H9 (cell line): ENCODE measurements around the gene AKIP1. TPM values are rescaled to one million over a fixed set of nuclear protein-coding genes. Genes with fewer than 3 reads are reported as not detected.

ENCODE experiments used
- DNase-seq: peaks from one replicate; pipeline ENCODE4 v3.0.0-alpha.2; 2017
- H2AFZ ChIP-seq: one replicate; pipeline ENCODE4 v1.6.1; 2013; ENCODE audit warnings: mild to moderate bottlenecking, low read length, control low read depth, moderate library complexity
- H2AK5ac ChIP-seq: 2 replicates; pipeline ENCODE4 v1.6.1; 2013; ENCODE audit warnings: low read length, control low read depth, mixed read lengths; ENCODE audit not compliant: insufficient read length
- H2BK120ac ChIP-seq: one replicate; pipeline ENCODE4 v1.6.1; 2013; ENCODE audit warnings: low read depth, mild to moderate bottlenecking, low read length, control low read depth, inconsistent platforms; ENCODE audit not compliant: poor library complexity, severe bottlenecking
- H2BK12ac ChIP-seq: 2 replicates; pipeline ENCODE4 v1.6.1; 2013; ENCODE audit warnings: low read length, control low read depth, mixed read lengths, low read depth; ENCODE audit not compliant: insufficient read length
- H2BK15ac ChIP-seq: 2 replicates; pipeline ENCODE4 v1.6.1; 2013; ENCODE audit warnings: low read depth, low read length, control low read depth
- H2BK20ac ChIP-seq: one replicate; pipeline ENCODE4 v1.6.1; 2013; ENCODE audit warnings: low read depth, mild to moderate bottlenecking, low read length, control low read depth, inconsistent platforms; ENCODE audit not compliant: poor library complexity, severe bottlenecking
- H2BK5ac ChIP-seq: 2 replicates; pipeline ENCODE4 v1.6.1; 2013; ENCODE audit warnings: low read length, control low read depth, mixed read lengths; ENCODE audit not compliant: insufficient read length
- H3K14ac ChIP-seq: 2 replicates; pipeline ENCODE4 v1.6.1; 2013; ENCODE audit warnings: low read length, control low read depth; ENCODE audit not compliant: insufficient read depth
- H3K18ac ChIP-seq: 2 replicates; pipeline ENCODE4 v1.6.1; 2013; ENCODE audit warnings: low read depth, mild to moderate bottlenecking, mixed read lengths, low read length, control low read depth; ENCODE audit not compliant: insufficient read length
- H3K23ac ChIP-seq: 2 replicates; pipeline ENCODE4 v1.6.1; 2013; ENCODE audit warnings: low read length, control low read depth, mixed read lengths, low read depth; ENCODE audit not compliant: insufficient read length
- H3K23me2 ChIP-seq: 2 replicates; pipeline ENCODE4 v1.6.1; 2013; ENCODE audit warnings: low read depth, mild to moderate bottlenecking, mixed read lengths, low read length, control low read depth; ENCODE audit not compliant: insufficient read length, poor library complexity, severe bottlenecking
- H3K27ac ChIP-seq: 2 replicates; pipeline ENCODE4 v1.5.1; 2013; ENCODE audit warnings: low read length, control low read depth, mixed read lengths, low read depth; ENCODE audit not compliant: insufficient read length
- H3K27me3 ChIP-seq: 2 replicates; pipeline ENCODE4 v1.6.1; 2013; ENCODE audit warnings: low read length, control low read depth, inconsistent platforms; ENCODE audit not compliant: insufficient read depth
- H3K4ac ChIP-seq: 2 replicates; pipeline ENCODE4 v1.6.1; 2013; ENCODE audit warnings: low read depth, mild to moderate bottlenecking, control low read depth, inconsistent platforms, low read length, moderate library complexity
- H3K4me1 ChIP-seq: 2 replicates; pipeline ENCODE4 v1.6.1; 2013; ENCODE audit warnings: low read length, control low read depth, inconsistent platforms; ENCODE audit not compliant: insufficient read depth
- H3K4me2 ChIP-seq: 2 replicates; pipeline ENCODE4 v1.6.1; 2013; ENCODE audit warnings: low read length, control low read depth, mixed read lengths; ENCODE audit not compliant: insufficient read length, insufficient read depth
- H3K56ac ChIP-seq: 2 replicates; pipeline ENCODE4 v1.6.1; 2013; ENCODE audit warnings: low read depth, mild to moderate bottlenecking, mixed read lengths, low read length, control low read depth; ENCODE audit not compliant: insufficient read length
- H3K79me1 ChIP-seq: 2 replicates; pipeline ENCODE4 v1.6.1; 2013; ENCODE audit warnings: low read depth, mild to moderate bottlenecking, moderate library complexity, low read length, control low read depth, inconsistent platforms; ENCODE audit not compliant: insufficient read depth, poor library complexity, severe bottlenecking
- H3K79me2 ChIP-seq: 2 replicates; pipeline ENCODE4 v1.6.1; 2013; ENCODE audit warnings: low read length, control low read depth, inconsistent platforms; ENCODE audit not compliant: insufficient read depth
- H3K9ac ChIP-seq: 2 replicates; pipeline ENCODE4 v1.6.1; 2013; ENCODE audit warnings: low read length, control low read depth, mixed read lengths; ENCODE audit not compliant: insufficient read length; ENCODE audit errors: extremely low read depth
- H3K9me3 ChIP-seq: one replicate; pipeline ENCODE4 v1.6.1; 2013; ENCODE audit warnings: low read depth, low read length, inconsistent platforms; ENCODE audit not compliant: control insufficient read depth
- H3T11ph ChIP-seq: one replicate; pipeline ENCODE4 v1.6.1; 2013; ENCODE audit warnings: mild to moderate bottlenecking, low read length, control low read depth, inconsistent platforms
- H4K20me1 ChIP-seq: one replicate; pipeline ENCODE4 v1.6.1; 2013; ENCODE audit not compliant: control insufficient read depth, insufficient read length, insufficient read depth
- H4K5ac ChIP-seq: 2 replicates; pipeline ENCODE4 v1.6.1; 2013; ENCODE audit warnings: low read depth, mild to moderate bottlenecking, mixed read lengths, low read length, control low read depth; ENCODE audit not compliant: insufficient read length
- H4K8ac ChIP-seq: replicated peaks from 2 replicates; pipeline ENCODE4 v1.6.1; 2013; ENCODE audit warnings: low read length, control low read depth, mixed read lengths, low read depth; ENCODE audit not compliant: insufficient read length
- H4K91ac ChIP-seq: 2 replicates; pipeline ENCODE4 v1.6.1; 2013; ENCODE audit warnings: low read depth, mild to moderate bottlenecking, moderate library complexity, mixed read lengths, low read length, control low read depth; ENCODE audit not compliant: insufficient read length
- H3K27ac Mint-ChIP-seq, 3 experiments: 2 replicates in 2 of 3; 3 replicates in 1 of 3; pipeline ENCODE4 v1.8.0; 2020 to 2021; ENCODE audit warnings: mixed read lengths in 3 of 3, mild to moderate bottlenecking in 1 of 3, moderate library complexity in 1 of 3
- H3K27me3 Mint-ChIP-seq: 2 replicates; pipeline ENCODE4 v1.8.0; 2021; ENCODE audit warnings: low read depth, mild to moderate bottlenecking, moderate library complexity, mixed read lengths
- H3K36me3 Mint-ChIP-seq, 3 experiments: 2 replicates in 2 of 3; 3 replicates in 1 of 3; pipeline ENCODE4 v1.8.0; 2020 to 2021; ENCODE audit warnings: low read depth in 3 of 3, mixed read lengths in 3 of 3; ENCODE audit not compliant: insufficient read depth in 1 of 3
- H3K4me1 Mint-ChIP-seq, 2 experiments: 2 replicates each; pipeline ENCODE4 v1.8.0; 2020; ENCODE audit warnings: mixed read lengths in 2 of 2
- H3K4me3 Mint-ChIP-seq, 2 experiments: 2 replicates in 1 of 2; 3 replicates in 1 of 2; pipeline ENCODE4 v1.8.0; 2020 to 2021; ENCODE audit warnings: mild to moderate bottlenecking in 2 of 2, mixed read lengths in 2 of 2, moderate library complexity in 1 of 2
- H3K9me3 Mint-ChIP-seq, 2 experiments: 2 replicates in 1 of 2; 3 replicates in 1 of 2; pipeline ENCODE4 v1.8.0; 2020; ENCODE audit warnings: mild to moderate bottlenecking in 2 of 2, mixed read lengths in 2 of 2, moderate library complexity in 1 of 2
- WGBS: extraction: QIAGEN DNeasy Blood & Tissue Kit; methylation state at CpG from one replicate; pipeline ENCODE4 v1.1.7; 2013; ENCODE audit warnings: missing lambda C conversion rate, low lambda C conversion rate, mixed read lengths; ENCODE audit not compliant: insufficient read length; ENCODE audit errors: extremely low coverage; 5-methylcytosine and 5-hydroxymethylcytosine counted together
- total RNA-seq: library from RNA; stranded (reverse); gene quantifications from 2 replicates; pipeline ENCODE4 v1.2.1, GENCODE V29; 2021
- TF ChIP-seq, protein P1 (sequence below): fragments of 200-600 bp; sonication (generic); conservative IDR thresholded peaks from 3 replicates; pipeline ENCODE4 v1.8.0; 2021; ENCODE audit warnings: antibody characterized with exemption, mild to moderate bottlenecking

Gene AKIP1
- total RNA-seq, 1 experiment from 2014 or later, result 21.0 TPM

DNA sequence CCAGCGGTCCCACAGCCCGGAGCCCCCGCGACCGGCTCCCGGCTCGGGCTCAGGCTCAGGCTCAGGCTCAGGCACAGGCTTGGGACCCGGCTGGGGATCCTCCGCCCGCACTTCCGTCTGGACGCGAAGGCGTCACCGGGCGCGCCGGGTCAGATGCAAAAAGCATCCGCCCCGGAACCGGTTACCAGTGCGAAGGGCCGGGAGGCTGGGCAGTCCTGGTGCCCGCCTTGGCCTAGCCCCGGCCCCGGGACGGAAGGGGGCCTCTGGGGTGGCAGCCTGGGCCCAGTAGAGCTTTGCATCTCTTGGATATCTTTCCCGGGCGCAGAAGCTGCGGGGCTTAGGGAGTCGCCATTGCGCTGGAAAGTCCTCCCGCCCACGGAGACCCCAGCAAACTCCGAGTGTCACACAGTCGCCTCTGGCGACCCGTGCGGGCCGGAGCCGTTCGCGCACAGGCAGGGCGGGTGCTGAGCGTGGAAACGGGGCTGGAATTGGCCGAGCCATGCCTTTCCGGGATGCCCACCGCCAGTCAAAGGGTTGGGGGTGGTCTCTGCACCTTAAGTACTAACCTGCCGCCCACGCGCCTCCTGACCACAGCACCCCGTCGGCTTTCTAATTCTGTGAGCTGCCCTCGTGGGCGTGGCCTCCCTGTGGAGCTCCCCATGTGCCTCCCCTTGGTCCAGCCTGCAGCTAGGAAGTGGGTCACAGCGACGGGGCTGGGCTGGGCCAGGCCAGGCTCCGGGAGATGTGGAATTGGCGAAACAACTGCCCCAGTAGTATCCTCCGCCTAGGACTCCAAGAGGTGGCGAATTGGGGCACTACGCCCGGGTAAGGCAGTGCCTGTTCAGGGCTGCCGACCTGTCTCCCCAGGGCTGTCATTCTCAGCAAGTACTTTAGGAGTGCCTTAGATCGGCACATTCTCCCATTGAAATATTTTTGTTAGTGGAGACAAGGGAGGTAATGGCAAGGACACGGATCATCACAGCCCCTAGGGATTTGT lies 53.6 kb downstream of the AKIP1 start, which contains the start of gene TMEM9B:
TMEM9B (minus strand) TSS at position 119 of the 997 bp plus-strand sequence. CDS start 129 bp downstream, outside the sequence.
- H3K36me3 Mint-ChIP-seq, result no peaks in the 10 kb centered on the region
- no peak within 1 kb of the TSS for H3K4ac ChIP-seq
- H3K27ac ChIP-seq, result no peak within 1 kb of the TSS

More for the DNA sequence above, 53.6 kb downstream of the AKIP1 start, which contains the start of gene TMEM9B:
- Mint-ChIP-seq H3K27me3 (no peaks in the 10 kb centered on the region), H3K4me1 (peaks cover 10 to 16% of the 10 kb centered on the region in 2 experiments), H3K9me3 (peaks cover 0 to 2% of the 10 kb centered on the region in 2 experiments; a peak in 1 of 5 replicates), H3K4me3 (peak within 1 kb of the TSS; percentile 92 to 96), H3K27ac (peak within 1 kb of the TSS; percentile 77 to 92 (median 79); a peak in 4 of 7 replicates)
- Histone ChIP-seq H3K23me2 (peaks cover 7% of the 10 kb centered on the region), H2BK120ac (no peak within 1 kb of the TSS), H3K18ac (peak within 1 kb of the TSS; percentile 3), H4K5ac (no peak within 1 kb of the TSS), H3K79me1 (no peaks in the 10 kb centered on the region), H3K23ac (no peak within 1 kb of the TSS), H2BK5ac (no peak within 1 kb of the TSS), H3K4me1 (no peaks in the 10 kb centered on the region), H4K20me1 (no peaks in the 10 kb centered on the region), H3K27me3 (no peaks in the 10 kb centered on the region), H3K14ac (peak within 1 kb of the TSS; percentile 18; the same call in 1 of the 2 replicates), H4K91ac (no peak within 1 kb of the TSS), H2BK12ac (no peak within 1 kb of the TSS), H3T11ph (no peak within 1 kb of the TSS), H4K8ac (no peak within 1 kb of the TSS), H3K9ac (peak within 1 kb of the TSS; percentile 44), H2AK5ac (no peak within 1 kb of the TSS), H2BK15ac (no peak within 1 kb of the TSS), H3K9me3 (no peaks in the 10 kb centered on the region), H3K56ac (no peak within 1 kb of the TSS), H2BK20ac (no peak within 1 kb of the TSS), H3K79me2 (0 out of 2 replicates have a peak, but pooled peaks cover 1% of the 10 kb centered on the region), H2AFZ (no peak within 1 kb of the TSS), H3K4me2 (peak within 1 kb of the TSS; percentile 70)
- TF ChIP-seq, protein P1, sequence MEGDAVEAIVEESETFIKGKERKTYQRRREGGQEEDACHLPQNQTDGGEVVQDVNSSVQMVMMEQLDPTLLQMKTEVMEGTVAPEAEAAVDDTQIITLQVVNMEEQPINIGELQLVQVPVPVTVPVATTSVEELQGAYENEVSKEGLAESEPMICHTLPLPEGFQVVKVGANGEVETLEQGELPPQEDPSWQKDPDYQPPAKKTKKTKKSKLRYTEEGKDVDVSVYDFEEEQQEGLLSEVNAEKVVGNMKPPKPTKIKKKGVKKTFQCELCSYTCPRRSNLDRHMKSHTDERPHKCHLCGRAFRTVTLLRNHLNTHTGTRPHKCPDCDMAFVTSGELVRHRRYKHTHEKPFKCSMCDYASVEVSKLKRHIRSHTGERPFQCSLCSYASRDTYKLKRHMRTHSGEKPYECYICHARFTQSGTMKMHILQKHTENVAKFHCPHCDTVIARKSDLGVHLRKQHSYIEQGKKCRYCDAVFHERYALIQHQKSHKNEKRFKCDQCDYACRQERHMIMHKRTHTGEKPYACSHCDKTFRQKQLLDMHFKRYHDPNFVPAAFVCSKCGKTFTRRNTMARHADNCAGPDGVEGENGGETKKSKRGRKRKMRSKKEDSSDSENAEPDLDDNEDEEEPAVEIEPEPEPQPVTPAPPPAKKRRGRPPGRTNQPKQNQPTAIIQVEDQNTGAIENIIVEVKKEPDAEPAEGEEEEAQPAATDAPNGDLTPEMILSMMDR, result no peak
- WGBS, result no CpG with 5 or more reads among the region's 67 CpGs
- peak; percentile 91 for DNase-seq
